Measurements from ENCODE around the gene FGF21. TPM values are rescaled to one million over a fixed set of nuclear protein-coding genes. Genes with fewer than 3 reads are reported as not detected.

FGF21 gene
- total and polyA plus RNA-seq, 10 of the 15 experiments (the other 5 are each of a cell fraction or from before 2014, with no cell fraction given): not detected

GRCh38 chr19:48745208-48745995, 9.9 kb upstream of the FGF21 start (continued):
- TF ChIP-seq PKNOX1 (IDR thresholded peaks at IDR 0.05) (no peak), REST (IDR thresholded peaks at IDR 0.05; ENCODE audit: low read depth, low read length) (no peak), FOXM1 (IDR thresholded peaks at IDR 0.05; ENCODE audit: low read depth, low read length) (no peak), BCL3 (IDR thresholded peaks at IDR 0.05; ENCODE audit: borderline replicate concordance, insufficient read depth, low read depth, low read length, poor library complexity, severe bottlenecking) (no peak), ATF3 (IDR thresholded peaks at IDR 0.05; ENCODE audit: borderline replicate concordance, extremely low read depth, low read depth, low read length) (peak; percentile 53; the same call in 1 of the 2 replicates), ZBTB40 (IDR thresholded peaks at IDR 0.05; ENCODE audit: borderline replicate concordance) (no peak), EZH2 (IDR thresholded peaks at IDR 0.05; ENCODE audit: borderline replicate concordance, control insufficient read depth, low read depth, low read length) (no peak), BHLHE40 (IDR thresholded peaks at IDR 0.05; ENCODE audit: borderline replicate concordance in 1 of 2, low read depth in 2 of 2, low read length in 1 of 2) (no peak), SUZ12 (IDR thresholded peaks at IDR 0.05; ENCODE audit: unreplicated experiment) (peak; percentile 52), DPF2 (IDR thresholded peaks at IDR 0.05) (no peak), LARP7 (IDR thresholded peaks at IDR 0.05) (no peak), ZBTB4 (CRISPR knock-in tag; IDR thresholded peaks at IDR 0.05) (no peak), RUNX3 (IDR thresholded peaks at IDR 0.05; ENCODE audit: low read length) (no peak)

Data from GM12878 (cell line).